AG09319 (cell line): ENCODE measurements around the gene KIF21B.

ENCODE experiments used
- DNase-seq: peaks from one replicate; pipeline ENCODE4 v3.0.0-alpha.2; 2010; ENCODE audit warnings: low read depth; ENCODE audit errors: extremely low read depth
- TF ChIP-seq, protein P1 (sequence below): IDR thresholded peaks from 2 replicates; pipeline ENCODE4 v1.5.1; 2011; ENCODE audit warnings: low read depth, mild to moderate bottlenecking, inconsistent platforms, low read length, moderate library complexity

KIF21B gene

DNA sequence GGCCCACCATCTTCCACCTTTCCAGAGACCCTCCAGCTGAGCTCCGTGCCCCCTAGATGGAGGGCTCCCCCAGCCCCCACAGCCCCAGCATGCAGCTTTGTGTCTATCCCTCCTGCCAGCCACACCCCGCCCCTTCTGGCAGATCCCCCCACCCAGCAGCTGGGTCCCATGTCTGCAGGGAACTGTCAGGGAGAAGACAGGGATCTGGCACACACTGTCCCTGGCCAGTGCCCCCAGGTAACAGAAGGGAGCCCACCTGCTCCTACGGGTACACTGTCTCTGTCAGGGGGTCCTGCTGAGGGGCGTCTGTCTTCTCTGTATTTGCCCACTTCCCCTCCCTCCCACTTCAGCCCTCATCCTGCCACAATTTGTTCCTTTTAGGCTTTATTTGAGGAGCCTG, 11.2 kb upstream of the KIF21B start:
- TF ChIP-seq, protein P1, sequence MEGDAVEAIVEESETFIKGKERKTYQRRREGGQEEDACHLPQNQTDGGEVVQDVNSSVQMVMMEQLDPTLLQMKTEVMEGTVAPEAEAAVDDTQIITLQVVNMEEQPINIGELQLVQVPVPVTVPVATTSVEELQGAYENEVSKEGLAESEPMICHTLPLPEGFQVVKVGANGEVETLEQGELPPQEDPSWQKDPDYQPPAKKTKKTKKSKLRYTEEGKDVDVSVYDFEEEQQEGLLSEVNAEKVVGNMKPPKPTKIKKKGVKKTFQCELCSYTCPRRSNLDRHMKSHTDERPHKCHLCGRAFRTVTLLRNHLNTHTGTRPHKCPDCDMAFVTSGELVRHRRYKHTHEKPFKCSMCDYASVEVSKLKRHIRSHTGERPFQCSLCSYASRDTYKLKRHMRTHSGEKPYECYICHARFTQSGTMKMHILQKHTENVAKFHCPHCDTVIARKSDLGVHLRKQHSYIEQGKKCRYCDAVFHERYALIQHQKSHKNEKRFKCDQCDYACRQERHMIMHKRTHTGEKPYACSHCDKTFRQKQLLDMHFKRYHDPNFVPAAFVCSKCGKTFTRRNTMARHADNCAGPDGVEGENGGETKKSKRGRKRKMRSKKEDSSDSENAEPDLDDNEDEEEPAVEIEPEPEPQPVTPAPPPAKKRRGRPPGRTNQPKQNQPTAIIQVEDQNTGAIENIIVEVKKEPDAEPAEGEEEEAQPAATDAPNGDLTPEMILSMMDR = no peak
- DNase-seq = no peak

DNA sequence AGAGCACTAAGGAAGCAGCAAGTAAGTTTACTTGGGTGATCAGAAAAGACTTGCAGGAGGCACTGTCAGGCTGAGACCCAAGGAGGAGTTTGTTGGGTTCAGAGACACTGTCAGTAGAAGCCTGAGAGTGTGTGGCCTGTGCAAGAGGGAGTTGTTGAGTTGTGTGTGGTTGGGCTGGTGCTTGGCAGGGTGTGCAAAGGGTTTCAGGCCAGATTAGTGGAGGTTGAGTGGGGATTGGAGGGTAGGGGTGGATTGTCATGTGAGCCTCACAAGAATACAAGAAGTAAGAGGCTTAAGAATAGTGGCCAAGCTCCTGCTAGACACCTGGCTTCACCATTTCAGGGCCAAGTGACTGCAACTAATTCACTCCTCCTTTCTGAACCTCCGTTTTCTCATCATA, 8.9 kb upstream of the KIF21B start:
- DNase-seq = no peak

DNA sequence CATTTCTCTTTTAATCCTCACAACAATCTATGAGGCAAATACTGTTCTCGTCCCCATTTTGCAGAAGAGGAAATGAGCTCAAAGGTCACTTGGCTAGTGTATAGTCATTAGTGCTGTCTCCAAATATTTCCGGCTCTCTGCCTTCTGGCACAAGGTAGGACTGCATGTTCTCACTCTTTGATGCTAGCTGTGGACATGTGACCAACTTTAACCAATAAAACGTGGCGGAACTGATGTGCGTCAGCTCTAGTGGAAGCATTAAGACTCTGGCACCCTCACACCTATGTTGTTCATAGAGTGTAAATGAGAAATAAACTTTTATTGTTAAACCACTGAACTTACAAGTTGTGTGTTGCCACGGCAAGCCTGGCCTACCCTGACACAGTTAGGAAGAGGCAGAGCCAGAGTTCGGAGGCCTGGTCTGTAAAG, 5.0 kb upstream of the KIF21B start:
- no peak for DNase-seq
- TF ChIP-seq, protein P1 = no peak

More for the DNA sequence above, 8.9 kb upstream of the KIF21B start:
- TF ChIP-seq, protein P1 = no peak

DNA sequence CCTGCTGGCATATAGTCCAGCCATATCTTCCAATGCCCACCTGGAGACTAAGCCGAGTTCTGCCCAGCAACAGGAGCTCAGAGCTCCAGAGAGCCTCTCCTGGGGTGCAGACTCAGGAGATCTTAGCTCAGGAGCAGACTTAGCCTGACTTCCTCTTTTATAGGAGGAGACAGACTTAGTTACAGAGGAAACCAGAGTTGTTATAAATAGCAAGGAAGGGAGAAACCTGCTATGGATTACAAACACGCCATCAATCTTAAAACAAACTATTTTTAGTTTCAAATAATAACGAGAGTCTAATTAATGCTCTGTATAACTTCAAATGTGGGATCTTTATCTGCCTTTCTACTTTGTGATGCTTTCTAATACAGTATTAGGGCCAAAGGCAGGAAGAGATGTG, 3.3 kb upstream of the KIF21B start:
- DNase-seq = no peak
- TF ChIP-seq, protein P1 = no peak

DNA sequence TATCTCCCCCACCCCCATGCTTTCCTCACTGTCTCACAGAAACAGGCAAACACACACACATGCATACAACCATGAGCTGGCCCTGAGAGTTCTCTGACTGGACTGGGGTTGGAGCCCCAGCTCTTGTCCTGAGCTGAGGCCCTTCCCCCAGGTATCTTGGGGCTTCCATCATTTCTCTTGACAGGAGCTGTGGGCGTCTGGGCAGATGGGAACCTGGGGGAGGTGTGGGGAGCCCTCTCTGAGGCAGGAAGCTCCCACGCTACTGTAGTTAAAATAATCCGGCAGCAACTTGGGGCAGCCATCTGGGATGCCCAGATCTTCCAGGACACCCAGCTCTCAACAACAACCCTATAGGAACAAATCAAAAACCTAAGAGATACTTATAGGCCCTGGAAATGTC, 2.7 kb upstream of the KIF21B start:
- TF ChIP-seq, protein P1 = no peak
- DNase-seq = no peak

DNA sequence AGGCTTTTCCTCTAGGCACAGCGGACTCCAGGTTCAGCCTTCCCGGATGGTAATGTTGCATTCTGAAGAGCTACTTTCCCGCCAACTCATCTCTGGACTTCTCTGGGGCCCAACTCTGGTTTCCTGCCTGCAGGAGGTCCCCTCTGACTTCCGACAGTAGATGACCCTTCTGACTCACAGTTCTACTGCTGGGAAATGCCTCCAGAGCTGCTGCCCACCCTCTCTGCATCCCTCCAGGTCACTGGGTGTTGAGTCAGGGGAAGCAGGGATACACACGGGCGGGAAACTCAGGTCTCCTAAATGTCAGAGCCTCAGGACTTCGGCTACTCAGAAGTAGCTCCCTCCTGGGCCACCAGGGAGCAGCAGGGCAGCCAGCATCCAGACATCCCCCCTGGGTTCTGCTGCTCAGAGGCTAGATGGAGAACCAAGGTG, 2.1 kb upstream of the KIF21B start:
- TF ChIP-seq, protein P1 = peak; percentile 2; the same call in 1 of the 2 replicates
- DNase-seq = no peak

DNA sequence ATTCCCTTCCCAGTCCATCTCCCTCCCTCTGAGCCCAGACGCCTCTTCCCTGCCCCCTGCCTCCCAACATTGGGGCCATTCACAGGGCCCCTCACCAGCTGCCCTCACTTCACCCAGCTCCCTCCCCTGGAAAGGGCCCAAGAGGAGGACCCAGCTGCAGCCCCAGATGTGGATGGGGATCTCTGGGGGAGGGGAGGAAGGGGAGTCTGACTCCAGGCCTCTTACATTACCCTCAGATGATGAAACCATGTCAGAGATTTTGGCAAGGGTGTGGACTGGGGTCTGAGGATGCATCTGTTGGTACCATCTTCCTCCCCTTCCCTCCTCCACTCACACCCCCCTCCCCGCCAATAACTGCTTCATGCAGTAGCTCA, 1.1 kb upstream of the KIF21B start:
- TF ChIP-seq, protein P1 = no peak
- DNase-seq = no peak
